ENCODE data around the gene PSTPIP1.

PSTPIP1 gene

GRCh38 chr15:77001966-77002365, 7.0 kb downstream of the PSTPIP1 start:
- DNase-seq = no peak

GRCh38 chr15:77002436-77002835, 7.5 kb downstream of the PSTPIP1 start:
- DNase-seq = no peak

DNA sequence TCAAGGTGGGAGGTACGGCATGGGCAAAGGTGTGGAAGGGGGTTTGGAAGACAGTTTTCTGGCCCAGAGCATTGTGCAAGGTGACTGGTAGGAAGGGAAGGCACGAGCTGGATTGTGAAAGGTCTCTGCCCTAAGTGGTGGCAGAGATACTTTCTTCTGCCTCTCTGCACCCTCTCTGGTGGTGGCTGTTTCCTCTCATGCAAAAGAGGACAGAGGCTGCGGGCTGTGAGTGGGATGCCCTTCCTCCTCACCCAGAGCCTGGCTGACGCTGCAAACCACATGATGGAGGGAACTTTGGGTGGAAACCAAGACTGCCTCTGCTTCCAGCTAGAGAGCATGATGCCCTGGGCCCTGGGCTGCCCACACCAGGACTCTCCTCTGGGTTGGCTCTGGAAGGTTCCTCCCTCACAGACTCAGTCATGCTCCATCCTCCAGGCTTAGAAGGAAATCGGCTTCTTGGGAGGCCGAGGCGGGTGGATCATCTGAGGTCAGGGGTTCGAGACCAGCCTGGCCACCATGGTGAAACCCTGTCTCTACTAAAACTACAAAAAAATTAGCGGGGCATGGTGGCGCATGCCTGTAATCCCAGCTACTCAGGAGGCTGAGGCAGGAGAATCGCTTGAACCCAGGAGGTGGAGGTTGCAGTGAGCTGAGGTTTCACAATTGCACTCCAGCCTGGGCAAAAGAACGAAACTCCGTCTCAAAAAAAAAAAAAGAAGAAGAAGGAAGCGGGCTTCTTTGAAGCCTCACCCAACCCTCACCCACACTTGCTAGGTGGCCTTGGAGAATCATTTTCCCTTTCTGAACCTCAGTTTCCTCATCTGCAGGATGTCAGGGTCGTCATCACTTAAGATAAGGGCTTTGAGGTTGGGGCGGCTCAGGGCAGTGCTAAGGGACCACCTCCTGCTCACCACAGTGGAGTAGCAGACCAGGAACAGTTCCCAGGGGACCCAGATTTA, 8.3 kb downstream of the PSTPIP1 start:
- peak; percentile 66 for DNase-seq

GRCh38 chr15:77004189-77004588, 9.3 kb downstream of the PSTPIP1 start:
- DNase-seq = peak; percentile 44

GRCh38 chr15:77009176-77009575, 14.2 kb downstream of the PSTPIP1 start:
- DNase-seq = no peak

DNA sequence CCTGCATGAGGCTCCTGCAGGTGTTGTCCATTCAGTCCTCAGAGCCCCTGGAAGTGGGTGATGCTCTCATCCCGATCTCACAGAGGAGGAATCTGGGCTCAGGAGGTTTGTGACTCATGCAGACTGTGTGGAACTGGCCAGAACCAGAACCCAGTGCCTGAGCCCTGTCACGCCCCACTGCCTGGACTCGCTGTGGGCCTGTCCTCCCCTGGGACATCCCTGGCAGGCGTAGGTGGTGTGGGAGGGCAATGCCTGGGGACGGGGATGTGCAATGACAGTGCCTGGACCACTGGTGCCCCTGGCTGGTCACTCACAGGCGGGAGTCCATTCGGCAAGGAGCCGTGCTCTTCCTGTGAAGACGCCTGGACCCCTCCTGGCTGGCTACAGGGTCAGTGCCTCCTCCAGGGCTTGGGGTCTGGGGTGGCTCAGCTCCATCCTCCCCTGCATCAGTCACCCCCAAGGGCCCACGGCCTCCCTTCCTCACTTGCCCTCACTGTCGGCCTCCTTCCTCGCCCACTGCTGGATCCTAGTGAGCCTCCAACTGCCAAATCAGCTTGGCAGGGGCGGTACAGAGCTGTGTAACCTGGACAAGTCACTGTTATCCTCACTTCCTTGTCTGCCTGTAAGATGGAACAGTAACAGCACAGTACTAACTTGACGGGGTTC, 14.9 kb downstream of the PSTPIP1 start:
- DNase-seq = no peak

DNA sequence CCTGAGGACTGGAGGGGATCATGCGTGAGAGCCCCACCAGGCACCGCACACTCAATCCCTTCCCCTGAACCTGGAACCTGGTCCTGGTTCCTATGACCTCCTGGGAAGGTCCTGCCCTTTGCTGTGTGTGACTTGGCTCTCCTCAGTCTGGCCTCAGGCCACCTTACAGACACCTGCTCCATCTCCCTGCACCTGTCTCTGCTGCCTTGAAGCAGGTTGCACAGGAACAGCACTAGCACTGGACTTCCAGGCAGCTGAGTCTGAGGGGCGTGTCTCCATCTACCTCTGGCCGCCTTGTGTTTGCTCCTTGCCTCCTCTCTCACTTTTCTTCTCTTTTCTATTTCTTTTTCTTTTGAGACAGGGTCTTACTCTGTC, 15.4 kb downstream of the PSTPIP1 start:
- no peak for DNase-seq

- no peak for DNase-seq
Observed at GRCh38 chr15:77010857-77011256, 15.9 kb downstream of the PSTPIP1 start.

DNA sequence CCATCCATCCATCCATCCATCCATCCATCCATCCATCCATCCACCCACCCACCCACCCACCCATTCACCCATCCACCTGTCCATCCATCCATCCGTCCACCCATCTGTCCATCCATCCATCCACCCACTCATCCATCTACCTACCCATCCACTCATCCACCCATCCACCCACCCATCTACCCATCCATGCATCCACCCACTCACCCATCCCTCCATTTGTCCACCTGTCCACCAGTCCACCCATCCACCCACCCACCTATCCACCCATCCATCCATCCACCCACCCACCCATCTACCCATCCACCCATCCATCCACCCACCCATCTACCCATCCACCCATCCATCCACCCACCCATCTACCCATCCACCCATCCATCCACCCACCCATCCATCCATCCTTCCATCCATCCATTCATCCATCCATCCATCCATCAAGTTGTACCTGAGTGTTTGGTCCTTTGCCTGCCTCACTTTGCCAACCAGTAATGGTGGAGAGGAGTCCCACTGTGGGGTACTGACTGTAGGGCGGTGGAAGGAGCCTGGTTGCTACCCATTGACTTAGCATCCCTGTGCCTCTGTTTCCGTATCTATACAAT, 17.3 kb downstream of the PSTPIP1 start:
- no peak for DNase-seq

DNA sequence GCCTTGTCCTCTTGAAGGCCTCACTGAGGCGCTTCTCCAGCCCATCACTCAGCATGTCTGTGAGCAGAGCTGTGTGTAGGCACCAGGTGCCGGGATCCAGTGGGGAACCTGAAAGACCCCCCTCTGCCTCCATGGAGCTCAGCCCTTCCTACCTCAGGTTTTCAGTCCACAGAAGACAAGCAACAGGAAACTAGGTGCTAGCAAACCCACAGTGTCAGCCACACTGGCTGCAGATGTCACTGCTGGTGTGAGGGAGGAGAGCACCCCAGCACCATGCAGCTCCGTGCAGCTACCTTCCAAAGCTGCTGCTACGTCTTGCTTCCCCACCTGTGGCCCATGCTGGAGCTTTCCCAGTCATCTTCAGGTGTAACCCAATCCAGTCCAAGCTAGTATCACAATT, 17.9 kb downstream of the PSTPIP1 start:
- DNase-seq = peak; percentile 33

- peak; percentile 71 for DNase-seq
Observed at GRCh38 chr15:77013776-77014131, 18.8 kb downstream of the PSTPIP1 start.

- peak; percentile 54 for DNase-seq
Observed at GRCh38 chr15:77014132-77015081, 19.5 kb downstream of the PSTPIP1 start.

DNA sequence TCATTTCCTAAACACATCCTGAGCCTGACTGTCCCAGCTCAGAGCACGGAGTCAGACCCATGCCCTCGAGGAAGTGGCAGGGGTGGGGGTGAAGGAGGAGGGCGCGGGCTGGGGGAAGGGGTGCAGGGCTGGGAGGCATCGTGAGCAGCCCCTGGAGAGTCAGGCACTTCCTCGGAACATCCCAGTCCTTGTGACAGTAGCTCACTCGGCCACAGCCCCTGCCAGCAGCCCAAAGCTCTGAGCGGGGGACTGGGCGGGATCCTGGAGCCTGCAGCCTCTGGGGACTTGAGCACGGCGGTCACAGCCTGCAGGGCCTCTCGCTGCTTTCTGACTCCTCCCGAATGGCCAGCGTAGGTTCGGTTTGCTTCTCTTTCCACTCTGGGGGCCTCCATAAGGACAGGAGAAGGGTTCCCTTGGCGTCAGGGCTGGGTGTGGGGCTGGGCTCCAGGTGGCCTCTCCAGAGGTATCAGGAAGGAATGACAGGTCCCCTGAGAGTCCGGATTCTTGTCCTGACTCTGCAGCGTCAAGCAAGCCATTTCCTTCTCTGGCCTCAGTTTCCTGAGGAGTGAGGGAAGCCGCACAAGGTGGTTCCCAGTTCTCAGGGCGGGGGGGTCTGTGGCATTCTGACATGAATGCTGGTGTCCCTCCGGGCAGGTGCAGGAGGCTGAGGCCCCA, 20.9 kb downstream of the PSTPIP1 start:
- DNase-seq = no peak

DNA sequence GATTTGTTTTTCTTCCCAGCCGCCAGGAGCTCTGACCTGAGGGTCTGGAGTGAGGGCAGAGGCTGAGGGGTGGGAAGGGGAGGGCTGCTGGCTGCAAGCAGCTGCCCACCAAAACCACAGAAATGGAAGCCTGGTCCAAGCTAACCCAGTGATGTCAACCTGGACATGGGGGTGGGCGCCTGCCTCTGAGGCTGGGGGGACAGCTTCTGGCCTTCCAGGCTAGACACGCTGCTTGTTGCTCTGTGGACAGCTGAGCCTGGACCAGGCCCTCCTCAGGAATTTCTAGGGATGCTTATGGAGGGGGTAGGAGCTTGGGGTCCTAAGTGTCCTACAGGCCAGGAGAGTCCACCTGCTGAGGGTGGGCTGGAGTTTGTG, 21.4 kb downstream of the PSTPIP1 start:
- DNase-seq = no peak

DNA sequence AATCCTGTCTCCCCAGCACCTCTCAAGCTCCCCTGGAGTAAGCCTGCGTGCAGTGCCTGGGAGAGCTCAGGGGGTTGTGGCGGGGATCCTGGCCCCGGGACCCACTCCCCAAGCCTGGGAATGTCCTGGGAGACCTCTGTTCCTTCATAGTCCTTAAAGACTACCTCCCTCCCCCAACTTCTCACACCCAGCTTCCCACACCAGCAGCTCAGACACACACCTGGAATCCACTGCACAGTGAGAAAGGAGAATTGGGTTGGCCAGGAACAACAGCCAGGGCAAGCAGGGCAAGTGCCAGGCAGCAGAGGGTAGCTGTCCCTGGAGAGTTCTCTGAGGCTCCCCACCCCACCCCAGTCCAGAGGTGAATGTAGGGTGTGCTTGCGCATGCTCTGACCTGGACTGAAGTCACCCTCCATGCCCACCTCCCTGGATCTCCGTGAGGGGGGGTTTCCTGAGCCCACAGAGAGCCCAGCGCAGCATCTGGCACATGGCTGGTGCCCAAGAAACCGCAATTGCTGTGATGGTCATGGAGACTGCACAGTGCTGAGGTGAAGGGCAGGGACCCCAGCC, 22.2 kb downstream of the PSTPIP1 start:
- DNase-seq = no peak

- no peak for DNase-seq
Observed at GRCh38 chr15:77017761-77018720, 23.1 kb downstream of the PSTPIP1 start.

DNA sequence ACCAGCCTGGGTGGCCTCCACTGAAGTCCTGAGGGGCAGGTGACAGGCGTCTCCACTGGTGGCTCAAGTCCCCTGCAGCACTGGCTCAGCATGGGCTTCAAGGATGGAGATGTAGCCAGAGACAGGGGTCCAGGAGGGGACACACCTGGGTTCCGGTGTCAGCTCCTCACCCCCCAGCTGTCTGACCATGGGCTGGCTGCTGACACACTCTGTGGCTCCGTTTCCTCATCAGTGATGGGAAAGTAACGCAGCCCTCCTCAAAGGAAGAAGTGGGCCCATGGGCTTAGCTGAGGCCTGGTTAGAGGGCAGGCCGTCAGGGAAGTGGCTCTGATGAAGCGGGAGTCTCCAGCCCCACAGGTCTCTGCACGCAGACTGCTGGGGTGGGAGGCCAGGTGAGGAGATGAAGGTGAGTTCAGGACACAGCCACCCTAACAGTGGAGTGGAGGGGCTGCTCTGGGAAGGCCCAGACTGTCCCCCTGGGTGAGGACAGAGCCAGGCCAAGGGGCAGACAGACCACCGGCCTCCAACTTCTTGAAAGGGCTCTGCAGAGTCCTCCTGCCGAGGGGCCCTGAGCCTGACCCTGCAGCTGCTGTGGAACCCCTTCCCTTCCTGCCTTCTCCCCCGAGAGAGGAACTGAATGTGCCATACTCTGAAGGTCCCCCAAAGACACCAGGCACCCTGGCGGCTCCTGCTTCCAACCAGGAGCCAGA, 24.0 kb downstream of the PSTPIP1 start:
- DNase-seq = no peak

DNA sequence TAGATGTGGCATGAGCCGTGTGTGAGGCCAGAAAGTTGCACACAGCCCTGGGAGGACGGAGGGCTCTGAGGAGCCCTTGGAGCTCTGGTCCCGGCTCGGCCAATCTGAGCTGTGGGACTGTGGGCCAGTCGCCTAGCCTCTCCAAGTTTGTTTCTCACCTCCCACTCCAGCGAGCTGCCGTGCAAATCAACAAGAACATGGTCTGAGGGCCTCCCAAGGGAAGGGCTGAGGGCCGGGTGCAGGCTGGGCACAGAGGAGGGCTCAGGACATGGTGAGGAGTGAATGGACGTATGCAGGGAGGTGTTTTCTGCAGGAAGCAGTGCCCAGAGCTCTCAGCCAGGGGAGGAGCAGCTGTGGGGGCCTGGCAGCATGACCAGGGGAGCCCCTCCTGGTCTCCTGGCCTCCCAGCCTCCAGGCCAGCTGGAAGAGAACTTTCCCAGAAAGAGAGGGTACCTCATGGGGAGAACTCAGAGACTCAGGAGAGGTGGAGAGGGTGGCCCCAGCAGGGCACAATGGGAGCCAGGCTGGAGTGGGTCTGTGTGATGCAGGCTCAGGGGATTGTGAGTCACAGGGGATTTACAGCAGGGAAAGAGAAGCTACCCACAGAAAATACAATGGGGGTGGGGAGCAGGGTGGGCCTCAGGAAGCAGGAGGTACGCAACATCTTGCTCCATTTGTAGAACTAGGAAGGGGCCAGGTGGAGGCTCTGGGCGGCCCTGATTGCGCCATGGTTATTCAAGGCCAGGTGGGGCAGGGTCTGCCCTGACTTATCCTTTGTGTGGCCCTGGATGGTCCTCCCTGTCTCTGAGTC, 24.8 kb downstream of the PSTPIP1 start:
- DNase-seq = no peak
